CD4-positive, alpha-beta T cell treated with Interleukin-2 at 100 ng/mL for 4 hours (primary cell): ENCODE measurements around the gene SEMA5B.

ENCODE experiments used
- DNase-seq: peaks from one replicate; pipeline ENCODE4 v3.0.0-alpha.2; 2020; ENCODE audit warnings: low spot score

Gene SEMA5B

GRCh38 chr3:123027292-123028232, at the start of gene SEMA5B:
SEMA5B (minus strand) TSS chr3:123027763; CDS start chr3:122961263, 66,500 bp downstream.
- no peak for DNase-seq

- DNase-seq: no peak
Measured at GRCh38 chr3:123076496-123077418, 49.2 kb upstream of the SEMA5B start.

GRCh38 chr3:123076112-123076495, 48.5 kb upstream of the SEMA5B start:
- DNase-seq: no peak

GRCh38 chr3:123075359-123075758, 47.8 kb upstream of the SEMA5B start:
- DNase-seq: no peak

GRCh38 chr3:123072564-123072963, 45.0 kb upstream of the SEMA5B start:
- DNase-seq: no peak

GRCh38 chr3:123072152-123072551, 44.6 kb upstream of the SEMA5B start:
- DNase-seq: no peak

GRCh38 chr3:123071581-123071980, 44.0 kb upstream of the SEMA5B start:
- DNase-seq: no peak

GRCh38 chr3:123071146-123071545, 43.6 kb upstream of the SEMA5B start:
- no peak for DNase-seq

- no peak for DNase-seq
Measured at GRCh38 chr3:123070510-123070909, 42.9 kb upstream of the SEMA5B start.

GRCh38 chr3:123068601-123069381, 41.2 kb upstream of the SEMA5B start:
- DNase-seq: no peak

GRCh38 chr3:123067689-123068600, 40.4 kb upstream of the SEMA5B start:
- DNase-seq: peak; percentile 4

GRCh38 chr3:123066896-123067688, 39.5 kb upstream of the SEMA5B start, which contains the start of gene PDIA5:
PDIA5 (plus strand) TSS chr3:123067025; CDS start chr3:123067165, 140 bp downstream.
- peak; percentile 32 for DNase-seq

GRCh38 chr3:123066599-123066895, 39.0 kb upstream of the SEMA5B start:
- no peak for DNase-seq

GRCh38 chr3:123064914-123065313, 37.4 kb upstream of the SEMA5B start:
- DNase-seq: no peak

- DNase-seq: no peak
Measured at GRCh38 chr3:123064506-123064905, 36.9 kb upstream of the SEMA5B start.

GRCh38 chr3:123063034-123063433, 35.5 kb upstream of the SEMA5B start:
- DNase-seq: no peak

- DNase-seq: no peak
Measured at GRCh38 chr3:123061856-123062255, 34.3 kb upstream of the SEMA5B start.

- no peak for DNase-seq
Measured at GRCh38 chr3:123060054-123060453, 32.5 kb upstream of the SEMA5B start.

- no peak for DNase-seq
Measured at GRCh38 chr3:123058505-123058904, 30.9 kb upstream of the SEMA5B start.

GRCh38 chr3:123055352-123055751, 27.8 kb upstream of the SEMA5B start:
- DNase-seq: no peak
